Activated gamma-delta T cell (primary cell): ENCODE measurements around the gene ZNF581.

Source experiments
- DNase-seq: peaks from one replicate; lab custom pipeline; 2025; lab: John Stamatoyannopoulos, UW

Gene ZNF581

DNA sequence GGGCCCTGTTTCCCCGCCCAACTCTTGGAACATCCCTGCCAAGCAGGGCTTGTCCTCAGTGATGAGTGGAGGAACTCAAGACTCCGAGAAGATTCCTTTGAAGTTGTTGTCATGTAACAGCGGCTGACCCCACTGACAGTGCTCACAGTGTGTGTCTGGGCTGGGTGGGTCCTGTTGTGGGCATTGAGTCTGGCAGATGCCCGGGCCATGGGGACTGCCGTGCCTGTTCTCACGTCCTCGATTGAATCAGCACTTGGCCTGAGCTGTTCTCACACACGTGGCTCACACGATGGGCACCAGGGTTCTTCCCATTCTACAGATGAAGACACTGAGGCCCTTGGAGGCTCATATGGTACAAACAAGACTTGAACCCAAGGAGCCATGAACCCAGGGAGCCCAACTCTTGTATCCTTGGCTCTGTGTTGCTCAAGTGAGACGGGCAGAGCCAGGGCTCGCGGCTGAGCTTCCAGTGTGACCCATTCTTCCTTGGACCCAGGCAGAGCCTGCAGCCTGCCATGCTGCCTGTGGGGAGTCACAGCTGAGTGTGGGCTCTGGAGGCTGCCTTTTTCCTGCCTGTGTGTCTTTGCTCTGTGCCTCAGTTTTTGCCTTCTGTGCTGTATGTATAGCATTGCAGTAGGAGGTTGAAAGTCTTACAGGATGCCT lies 23.0 kb downstream of the ZNF581 start:
- DNase-seq = no peak

DNA sequence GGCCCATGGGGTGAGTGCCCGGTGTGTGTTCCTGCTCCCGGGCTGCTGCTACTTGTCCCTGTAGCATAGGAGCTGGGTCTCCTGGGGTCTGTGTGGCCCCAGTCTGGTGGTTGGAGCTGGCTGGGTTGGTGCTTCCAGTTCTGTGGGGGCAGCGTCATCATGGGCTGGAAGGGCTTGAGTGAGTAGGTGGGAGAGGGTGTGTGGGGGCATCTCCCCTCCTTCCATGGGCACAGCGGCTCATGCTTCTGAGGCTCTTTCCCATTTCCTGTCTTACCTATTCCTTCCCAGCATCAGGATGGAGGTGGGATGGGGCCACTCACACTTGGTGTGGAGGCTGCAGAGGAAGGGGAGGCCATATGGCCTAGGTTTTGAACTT lies 23.5 kb downstream of the ZNF581 start:
- DNase-seq = no peak

- DNase-seq = no peak
Measured at GRCh38 chr19:55667511-55667910, 24.1 kb downstream of the ZNF581 start.

DNA sequence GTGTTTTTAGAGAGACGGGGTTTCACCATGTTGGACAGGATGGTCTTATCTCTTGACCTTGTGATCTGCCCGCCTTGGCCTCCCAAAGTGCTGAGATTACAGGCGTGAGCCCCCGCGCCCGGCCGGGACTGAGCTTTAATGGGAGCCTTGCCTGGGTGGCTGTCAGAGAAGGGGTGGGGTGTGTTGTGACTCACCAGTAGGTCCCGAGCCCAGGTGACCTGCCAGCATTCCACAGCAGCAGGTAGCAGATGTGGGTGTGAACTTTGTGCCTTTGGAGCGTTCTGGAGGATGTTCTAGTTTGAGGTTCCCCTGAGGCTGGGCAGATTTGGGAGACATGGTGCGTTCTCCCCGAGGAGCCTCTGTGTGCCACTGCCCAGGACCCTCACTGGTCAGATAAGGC lies 24.5 kb downstream of the ZNF581 start:
- DNase-seq = no peak

DNA sequence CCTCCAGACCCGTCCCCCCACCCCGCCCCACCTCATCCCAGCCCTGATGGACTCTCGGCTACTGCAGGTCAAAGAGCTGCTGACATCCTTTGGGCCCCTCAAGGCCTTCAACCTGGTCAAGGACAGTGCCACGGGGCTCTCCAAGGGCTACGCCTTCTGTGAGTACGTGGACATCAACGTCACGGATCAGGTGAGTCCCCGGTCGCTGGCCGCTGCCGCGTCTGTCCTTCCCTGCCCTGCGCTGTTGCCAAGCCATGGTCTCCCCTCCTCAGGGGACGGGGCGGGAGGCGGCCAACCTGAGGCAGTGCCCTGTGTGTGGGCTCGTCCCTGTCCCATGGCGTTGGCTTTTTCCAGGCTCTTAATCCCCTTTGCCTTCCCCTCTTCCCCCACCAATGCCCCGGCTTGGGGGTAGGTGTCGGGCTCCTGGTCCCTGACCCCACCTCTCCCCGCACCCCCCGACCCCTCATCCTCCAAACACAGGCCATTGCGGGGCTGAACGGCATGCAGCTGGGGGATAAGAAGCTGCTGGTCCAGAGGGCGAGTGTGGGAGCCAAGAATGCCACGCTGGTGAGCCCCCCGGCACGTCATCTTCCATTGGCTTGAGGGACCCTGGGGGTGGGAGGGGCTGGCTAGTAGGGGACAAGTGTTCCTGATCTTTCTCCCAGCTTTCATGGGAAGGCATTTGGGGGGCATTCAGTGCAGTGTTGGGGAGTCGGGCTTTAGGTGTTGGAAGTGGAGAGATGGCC lies 25.3 kb downstream of the ZNF581 start:
- no peak for DNase-seq

- no peak for DNase-seq
Measured at GRCh38 chr19:55669418-55670279, 26.2 kb downstream of the ZNF581 start.

DNA sequence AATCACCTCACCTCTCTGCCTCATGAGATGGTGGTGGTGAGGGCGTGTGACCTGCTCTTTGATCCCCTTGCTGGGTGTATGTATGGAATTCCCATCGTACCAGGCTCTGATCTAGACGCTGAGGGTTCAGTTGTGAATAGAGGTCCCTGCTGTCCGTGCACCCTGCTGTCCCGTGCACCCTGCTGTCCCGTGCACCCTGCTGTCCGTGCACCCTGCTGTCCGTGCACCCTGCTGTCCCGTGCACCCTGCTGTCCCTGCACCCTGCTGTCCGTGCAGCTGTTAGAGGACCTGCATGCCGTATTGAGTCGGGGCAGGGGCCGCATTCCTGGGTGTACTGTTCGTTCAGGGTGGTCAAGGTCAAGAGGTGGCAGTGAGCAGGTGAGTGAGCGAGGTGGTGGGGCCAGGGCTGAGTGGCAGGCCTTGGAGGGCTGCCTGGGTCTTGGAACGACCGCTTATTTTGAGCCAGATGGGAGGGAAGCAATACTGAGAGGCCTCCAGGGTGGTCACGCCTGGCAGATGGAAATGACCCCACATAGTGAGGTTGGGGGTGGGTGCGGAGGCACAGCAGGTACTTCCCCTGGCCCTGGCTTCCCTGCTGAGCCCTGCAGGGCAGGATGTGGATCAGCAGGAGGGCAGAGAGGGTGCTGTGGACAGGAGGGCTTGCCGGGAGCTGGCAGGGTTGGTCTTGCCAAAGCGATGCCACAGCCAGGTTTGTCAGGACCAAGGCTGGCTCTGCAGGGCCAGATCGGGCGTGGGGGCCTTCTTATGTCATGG lies 27.0 kb downstream of the ZNF581 start:
- DNase-seq = no peak

DNA sequence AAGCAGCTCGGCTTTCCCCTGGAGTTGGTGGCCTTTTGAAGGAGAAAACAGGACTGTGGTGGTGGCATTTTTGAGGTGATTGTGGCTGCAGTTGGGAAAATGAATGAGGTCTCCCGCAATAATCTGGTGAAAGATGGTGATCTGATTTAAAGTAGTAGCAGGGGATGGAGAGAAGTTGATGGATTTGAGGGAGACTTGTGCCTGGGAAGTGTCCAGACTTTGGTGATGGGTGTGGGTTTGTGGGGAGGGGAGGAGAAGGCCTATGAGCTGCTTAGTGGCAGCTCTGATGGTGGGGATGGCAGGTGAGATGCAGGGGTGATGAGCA lies 27.6 kb downstream of the ZNF581 start:
- DNase-seq = no peak

- no peak for DNase-seq
Measured at GRCh38 chr19:55672418-55672817, 29.0 kb downstream of the ZNF581 start.

DNA sequence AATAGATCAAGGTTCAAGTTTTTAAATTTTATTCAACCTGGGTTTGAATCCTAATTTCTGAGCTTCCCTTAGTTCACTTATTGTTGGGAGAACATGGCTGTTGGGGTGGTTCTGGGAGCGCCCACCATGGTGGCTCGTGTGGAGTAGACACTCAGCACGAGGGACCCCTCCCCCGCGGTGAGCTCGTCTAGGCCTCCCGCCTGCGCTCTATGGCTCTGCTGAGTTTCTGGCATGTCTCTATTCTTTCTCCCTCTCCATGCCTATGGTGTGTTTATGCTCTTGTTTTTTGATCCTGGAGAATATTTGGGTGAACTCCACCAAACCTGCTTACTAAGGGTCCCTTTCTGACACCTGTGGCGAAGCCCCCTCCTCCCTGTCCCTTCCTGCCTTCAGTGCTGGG lies 30.0 kb downstream of the ZNF581 start:
- no peak for DNase-seq

DNA sequence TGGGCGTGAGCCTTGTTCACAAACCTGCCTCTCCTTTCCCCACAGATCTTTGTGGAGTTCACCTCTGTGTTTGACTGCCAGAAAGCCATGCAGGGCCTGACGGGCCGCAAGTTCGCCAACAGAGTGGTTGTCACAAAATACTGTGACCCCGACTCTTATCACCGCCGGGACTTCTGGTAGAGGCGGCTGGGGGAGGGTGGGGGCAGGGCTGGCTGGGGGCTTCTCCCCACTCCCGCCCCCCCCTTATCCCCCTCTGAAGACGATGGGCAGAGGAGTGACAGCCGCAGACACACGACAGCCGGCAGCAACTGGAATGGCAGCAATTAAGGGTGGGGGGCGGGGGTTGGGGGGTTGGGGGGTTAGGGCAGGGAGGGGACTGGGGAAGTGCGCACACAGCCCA lies 30.4 kb downstream of the ZNF581 start:
- DNase-seq = no peak

DNA sequence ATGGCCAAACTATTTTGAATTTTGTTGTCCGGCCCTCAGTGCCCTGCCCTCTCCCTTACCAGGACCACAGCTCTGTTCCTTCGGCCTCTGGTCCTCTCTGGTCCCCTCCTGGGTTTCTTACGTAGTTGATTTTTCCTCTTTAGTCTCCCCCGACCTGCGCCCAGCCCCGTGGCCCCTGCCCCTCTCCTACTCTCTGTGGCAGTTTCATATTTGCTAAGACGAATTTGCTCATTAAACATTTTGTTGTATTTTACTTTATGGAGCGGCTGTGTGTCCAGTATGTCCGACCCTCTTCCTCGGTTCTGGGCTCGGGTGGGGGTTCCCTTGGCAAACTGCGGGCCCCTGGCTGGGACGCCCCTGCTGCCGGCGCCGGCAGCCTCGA lies 31.0 kb downstream of the ZNF581 start:
- no peak for DNase-seq

DNA sequence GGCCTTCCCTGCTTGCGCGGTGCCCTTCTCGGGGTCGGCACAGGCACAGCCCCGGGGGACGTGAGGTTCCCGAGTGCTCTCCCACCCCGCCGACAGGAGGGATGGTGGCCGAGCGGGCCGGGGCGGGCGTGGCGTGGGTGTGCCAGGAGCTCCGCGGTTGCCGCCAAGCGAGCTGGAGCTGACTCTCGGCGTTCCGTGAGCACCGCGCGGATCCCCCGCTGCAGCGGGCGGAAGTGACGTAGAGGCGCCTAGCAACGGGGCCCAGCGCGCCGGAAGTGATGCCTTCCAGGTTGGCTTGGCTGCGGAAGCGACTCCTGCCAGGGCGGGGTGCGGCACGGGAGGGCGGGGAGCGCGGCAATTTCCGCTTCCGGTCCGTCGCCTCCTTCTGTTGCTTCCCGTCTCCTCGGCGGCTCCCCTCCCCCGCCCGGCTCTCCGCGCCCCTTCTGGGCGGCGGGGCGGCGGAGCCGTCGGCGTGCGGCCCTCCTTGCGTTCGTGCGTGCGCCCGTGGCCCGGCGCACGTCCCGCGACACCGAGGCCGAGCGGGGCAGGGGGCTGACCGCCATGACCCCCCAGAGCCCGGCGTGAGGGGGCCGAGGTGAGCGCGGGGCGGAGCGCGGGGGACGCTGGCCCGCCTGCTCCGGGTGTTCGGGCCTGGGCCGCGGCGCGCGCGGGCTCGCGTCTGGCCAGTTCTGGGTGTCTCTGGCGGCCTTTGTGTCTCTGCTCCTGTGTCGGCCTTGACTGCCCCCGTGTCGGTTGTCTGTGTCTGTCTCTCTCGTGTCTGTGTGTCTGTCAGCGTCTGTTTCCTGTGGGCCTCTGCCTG lies 31.6 kb downstream of the ZNF581 start, which contains the start of gene EPN1:
Gene EPN1, plus strand, starts transcription at position 386 of the 820 bp plus-strand sequence. CDS start 3,402 bp downstream, outside the sequence.
- peak; percentile 98 for DNase-seq

- no peak for DNase-seq
Measured at GRCh38 chr19:55675661-55676354, 32.4 kb downstream of the ZNF581 start.

DNA sequence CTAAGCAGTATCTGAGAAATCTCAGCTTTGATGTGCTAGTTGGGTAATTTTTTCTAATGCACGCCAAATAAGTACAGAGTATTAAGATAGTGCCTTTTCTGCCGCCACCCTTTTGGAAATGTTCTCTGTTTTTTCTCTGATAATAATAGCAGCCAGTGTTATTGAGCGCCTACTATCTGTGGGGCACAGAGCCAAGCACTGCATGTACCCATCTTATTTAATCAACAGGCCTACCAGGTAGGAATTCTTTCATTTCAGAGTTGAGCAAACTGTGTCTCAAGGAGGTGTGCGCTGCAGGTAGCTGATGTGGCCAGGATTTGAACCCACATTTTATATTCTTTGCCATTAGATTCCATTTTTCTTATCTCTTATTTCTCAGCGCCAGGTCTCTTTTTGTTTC lies 32.9 kb downstream of the ZNF581 start:
- no peak for DNase-seq

GRCh38 chr19:55676889-55677505 lies 33.5 kb downstream of the ZNF581 start:
- DNase-seq = no peak

DNA sequence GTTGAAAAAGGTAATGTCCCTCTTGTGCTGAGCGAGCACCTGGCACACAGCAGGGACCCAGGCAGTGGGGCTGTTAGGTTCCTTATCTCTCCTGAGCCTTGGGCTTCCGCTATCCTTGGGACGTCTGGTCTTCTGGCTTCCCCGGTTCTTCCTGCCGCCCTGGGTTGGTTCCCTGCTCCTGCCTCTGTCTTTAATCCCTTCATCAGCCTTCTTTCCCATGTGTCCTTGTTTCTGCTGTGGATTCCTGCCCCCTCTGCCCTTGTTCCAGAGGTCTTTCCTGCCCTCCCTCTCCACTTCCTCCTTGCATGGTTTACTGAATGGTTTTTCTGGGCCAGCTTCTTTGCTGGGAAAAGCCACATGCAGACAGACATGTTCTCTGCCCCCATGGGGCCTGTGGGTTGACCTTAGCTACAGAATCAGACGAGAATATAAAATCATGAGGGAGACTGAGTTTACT lies 34.2 kb downstream of the ZNF581 start:
- DNase-seq = no peak

GRCh38 chr19:55678121-55678671 lies 34.7 kb downstream of the ZNF581 start:
- DNase-seq = no peak

GRCh38 chr19:55679343-55680257 lies 36.2 kb downstream of the ZNF581 start:
- no peak for DNase-seq
